HEK293T (cell line): ENCODE data around the gene STOML1.
"Not testable (repeated sequence)": the region's sequence is repeated elsewhere in the genome, so short reads cannot be mapped to it uniquely, and the experiment has no call there.

ENCODE experiments used
- CTCF ChIA-PET: fragments of 350-600 bp; formaldehyde crosslinking; extraction: SDS; loops from one replicate; lab custom pipeline; 2021; ENCODE audit warnings: antibody characterized with exemption, inconsistent platforms; lab: Yijun Ruan, JAX
- POLR2A ChIA-PET: fragments of 350-600 bp; formaldehyde crosslinking; extraction: SDS; loops from one replicate; lab custom pipeline; 2020; ENCODE audit warnings: antibody characterized with exemption, inconsistent platforms; lab: Yijun Ruan, JAX
- DNase-seq: peaks from one replicate; pipeline ENCODE4 v3.0.0; 2012; ENCODE audit warnings: mixed read lengths; ENCODE audit errors: extremely low spot score
- ARNT ChIP-seq: fragments of 450-650 bp; IDR thresholded peaks from 2 replicates; pipeline ENCODE4 v1.6.1; 2017; ENCODE audit warnings: mild to moderate bottlenecking
- BHLHE40 ChIP-seq: fragments of 450-650 bp; IDR thresholded peaks from 2 replicates; pipeline ENCODE4 v1.6.1; 2016; ENCODE audit warnings: mild to moderate bottlenecking, moderate library complexity, borderline replicate concordance
- CTBP1 ChIP-seq: fragments of 450-650 bp; IDR thresholded peaks from 2 replicates; pipeline ENCODE4 v1.6.1; 2016; ENCODE audit warnings: borderline replicate concordance
- ELF4 ChIP-seq: fragments of 450-650 bp; IDR thresholded peaks from 2 replicates; pipeline ENCODE4 v1.6.1; 2017; ENCODE audit warnings: antibody characterized with exemption
- FOXA1 ChIP-seq: fragments of 450-650 bp; IDR thresholded peaks from 2 replicates; pipeline ENCODE4 v1.6.1; 2016; ENCODE audit warnings: mild to moderate bottlenecking
- FOXK2 ChIP-seq: fragments of 450-650 bp; IDR thresholded peaks from 2 replicates; pipeline ENCODE4 v1.6.1; 2016; ENCODE audit warnings: mild to moderate bottlenecking
- FOXM1 ChIP-seq: fragments of 450-650 bp; IDR thresholded peaks from 2 replicates; pipeline ENCODE4 v1.6.1; 2017; ENCODE audit warnings: mild to moderate bottlenecking, borderline replicate concordance
- HDGF ChIP-seq: fragments of 450-650 bp; IDR thresholded peaks from 2 replicates; pipeline ENCODE4 v1.6.1; 2017; ENCODE audit warnings: antibody characterized with exemption, borderline replicate concordance
- L3MBTL2 ChIP-seq: fragments of 450-650 bp; conservative IDR thresholded peaks from 2 replicates; pipeline ENCODE4 v1.6.1; 2016; ENCODE audit warnings: mild to moderate bottlenecking
- LEF1 ChIP-seq: fragments of 450-650 bp; IDR thresholded peaks from 2 replicates; pipeline ENCODE4 v1.6.1; 2017; ENCODE audit warnings: mild to moderate bottlenecking, borderline replicate concordance
- NFRKB ChIP-seq: fragments of 450-650 bp; IDR thresholded peaks from 2 replicates; pipeline ENCODE4 v1.6.1; 2016; ENCODE audit warnings: mild to moderate bottlenecking, moderate library complexity
- SP1 ChIP-seq: fragments of 450-650 bp; IDR thresholded peaks from 2 replicates; pipeline ENCODE4 v1.6.1; 2017
- SUZ12 ChIP-seq: fragments of 450-650 bp; IDR thresholded peaks from 2 replicates; pipeline ENCODE4 v1.6.1; 2016; ENCODE audit warnings: mild to moderate bottlenecking
- TARDBP ChIP-seq: fragments of 450-650 bp; IDR thresholded peaks from 2 replicates; pipeline ENCODE4 v1.6.1; 2016
- ZNF384 ChIP-seq: fragments of 450-650 bp; IDR thresholded peaks from 2 replicates; pipeline ENCODE4 v1.6.1; 2016
- TF ChIP-seq, protein P1 (sequence below): fragments of 450-650 bp; IDR thresholded peaks from 2 replicates; pipeline ENCODE4 v1.6.1; 2016

STOML1 gene

DNA sequence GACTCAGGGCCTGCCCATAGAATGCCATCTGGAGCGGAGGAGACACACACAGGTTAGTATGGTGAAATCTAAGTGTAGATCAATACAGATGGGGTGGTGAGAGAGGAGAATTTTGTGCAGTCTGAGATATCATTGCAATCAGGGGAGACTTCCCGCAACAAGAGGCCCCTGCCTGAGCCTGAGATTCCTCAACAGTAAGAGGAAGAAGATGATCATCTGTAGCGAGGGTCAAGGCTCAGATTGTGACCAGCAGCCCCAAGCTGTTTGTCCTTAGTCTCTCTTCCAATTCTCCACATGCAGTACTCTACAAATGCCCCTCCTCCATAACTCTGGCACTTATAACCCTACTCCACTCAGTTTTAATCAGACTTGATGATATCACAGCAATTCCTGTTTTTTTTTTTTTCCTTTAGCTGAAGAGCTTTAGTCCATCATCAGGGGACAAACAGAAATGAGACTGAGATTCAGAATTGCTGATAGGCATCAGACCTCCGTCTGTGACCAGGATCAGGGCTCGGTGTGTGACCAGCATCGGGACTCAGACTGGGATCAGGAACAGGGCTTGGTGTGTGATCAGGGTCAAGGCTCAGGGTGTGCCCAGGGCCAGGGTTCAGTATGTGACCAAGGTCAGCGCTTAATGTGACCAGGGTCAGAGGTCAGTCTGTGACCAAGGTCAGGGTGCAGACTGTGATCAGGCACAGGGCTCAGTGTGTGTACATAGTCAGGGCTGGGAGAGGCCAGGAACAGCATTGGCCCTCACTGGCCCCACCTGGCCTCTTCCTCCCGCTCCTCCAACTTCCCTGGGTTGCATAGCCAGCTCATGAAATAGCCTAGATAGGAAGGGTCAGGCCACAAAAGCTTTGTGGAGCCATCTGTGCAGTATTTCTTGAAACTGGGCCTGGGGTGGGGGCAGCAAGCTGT is 51.8 kb downstream of the STOML1 start:
- ChIA-PET CTCF (interaction anchor here (0.6 to 1.7 kb wide), 5 partner anchors 11 to 99 kb away, joined by 3 to 9 read pairs (median 7); no protein-coding TSS in a partner anchor), POLR2A (interaction anchor here (1.2 to 2.0 kb wide), 2 partner anchors 11 to 13 kb away, joined by 3 to 7 read pairs; no protein-coding TSS in a partner anchor)
- DNase-seq: no peak
- TF ChIP-seq BHLHE40 (no peak), FOXK2 (no peak), HDGF (no peak), SP1 (no peak), FOXM1 (no peak), CTBP1 (no peak), ELF4 (no peak), ZNF384 (no peak), ARNT (no peak), TARDBP (no peak), L3MBTL2 (no peak), LEF1 (no peak), SUZ12 (no peak), FOXA1 (no peak), NFRKB (no peak)
- TF ChIP-seq, protein P1, sequence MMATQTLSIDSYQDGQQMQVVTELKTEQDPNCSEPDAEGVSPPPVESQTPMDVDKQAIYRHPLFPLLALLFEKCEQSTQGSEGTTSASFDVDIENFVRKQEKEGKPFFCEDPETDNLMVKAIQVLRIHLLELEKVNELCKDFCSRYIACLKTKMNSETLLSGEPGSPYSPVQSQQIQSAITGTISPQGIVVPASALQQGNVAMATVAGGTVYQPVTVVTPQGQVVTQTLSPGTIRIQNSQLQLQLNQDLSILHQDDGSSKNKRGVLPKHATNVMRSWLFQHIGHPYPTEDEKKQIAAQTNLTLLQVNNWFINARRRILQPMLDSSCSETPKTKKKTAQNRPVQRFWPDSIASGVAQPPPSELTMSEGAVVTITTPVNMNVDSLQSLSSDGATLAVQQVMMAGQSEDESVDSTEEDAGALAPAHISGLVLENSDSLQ: no peak

DNA sequence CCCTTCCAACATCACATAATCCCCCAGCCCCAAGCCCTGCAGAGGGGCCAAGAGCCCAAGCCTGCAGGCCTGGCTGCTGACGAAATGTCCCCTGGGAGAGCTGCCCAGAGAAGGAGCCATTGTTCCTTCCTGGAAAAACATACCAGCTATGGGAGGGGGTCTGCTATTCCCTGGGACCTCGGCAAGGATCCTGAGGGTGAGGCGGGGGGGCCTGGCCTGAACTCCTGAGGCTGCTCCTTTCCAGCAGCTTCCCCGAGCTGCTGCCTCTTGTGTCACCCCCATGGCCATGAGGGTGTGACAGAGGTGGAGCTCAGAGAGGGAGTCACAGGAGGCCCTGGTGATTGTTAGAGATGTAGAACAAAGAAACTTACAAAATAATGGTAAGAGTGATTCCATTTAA is 53.0 kb downstream of the STOML1 start:
- DNase-seq: no peak
- TF ChIP-seq SP1: no peak
- no peak for TF ChIP-seq ELF4
- TF ChIP-seq, protein P1: no peak
- no peak for TF ChIP-seq FOXK2
- TF ChIP-seq SUZ12: no peak
- no peak for TF ChIP-seq LEF1
- no peak for TF ChIP-seq ARNT
- no peak for TF ChIP-seq L3MBTL2
- TF ChIP-seq FOXA1: no peak
- TF ChIP-seq TARDBP: no peak
- no peak for TF ChIP-seq ZNF384
- TF ChIP-seq CTBP1: no peak
- TF ChIP-seq FOXM1: no peak
- TF ChIP-seq BHLHE40: no peak
- no peak for TF ChIP-seq HDGF
- ChIA-PET POLR2A (interaction anchor here (1.2 to 2.0 kb wide), 2 partner anchors 11 to 12 kb away, joined by 3 to 7 read pairs; no protein-coding TSS in a partner anchor), CTCF (interaction anchor here (1.0 to 1.6 kb wide), 2 partner anchors 11 to 26 kb away, joined by 3 to 7 read pairs; no protein-coding TSS in a partner anchor)

DNA sequence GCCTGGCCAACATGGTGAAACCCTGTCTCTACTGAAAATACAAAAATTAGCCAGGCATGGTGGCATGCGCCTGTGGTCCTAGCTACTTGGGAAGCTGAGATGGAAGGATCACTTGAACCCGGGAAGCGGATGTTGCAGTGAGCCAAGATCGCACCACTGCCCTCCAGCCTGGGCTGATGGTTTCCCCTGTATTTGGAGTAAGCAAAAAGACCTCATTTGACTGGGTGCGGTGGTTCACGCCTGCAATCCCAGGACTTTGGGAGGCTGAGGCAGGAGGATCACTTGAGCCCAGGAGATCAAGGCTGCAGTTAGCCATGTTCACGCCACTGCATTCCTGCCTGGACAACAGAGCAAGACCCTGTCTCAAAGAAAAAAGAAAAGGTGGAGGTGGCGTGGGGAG is 53.6 kb downstream of the STOML1 start:
- ChIA-PET POLR2A (interaction anchor here (2.0 kb wide), 1 partner anchor 11 kb away, joined by 7 read pairs; no protein-coding TSS in a partner anchor), CTCF (interaction anchor here (1.6 kb wide), 1 partner anchor 10 kb away, joined by 7 read pairs; no protein-coding TSS in a partner anchor)
- not testable (repeated sequence) for DNase-seq

DNA sequence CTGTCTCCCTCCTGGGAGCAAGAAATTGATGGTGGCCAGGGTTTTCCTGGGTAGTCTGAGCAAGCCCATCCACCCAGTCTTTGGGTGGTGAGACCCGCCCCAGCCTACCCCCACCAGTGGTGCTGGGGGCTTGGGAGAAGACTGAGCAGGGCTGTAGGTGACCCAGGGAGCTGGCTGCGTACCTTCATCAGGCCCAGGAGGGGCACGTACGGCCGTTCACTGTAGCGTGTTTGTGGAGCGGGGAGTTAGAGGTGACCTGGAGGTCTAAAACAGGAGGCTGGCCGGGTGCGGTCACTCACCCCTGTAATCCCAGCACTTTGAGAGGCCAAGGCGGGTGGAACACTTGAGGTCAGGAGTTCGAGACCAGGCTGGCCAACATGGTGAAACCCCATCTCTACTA is 54.4 kb downstream of the STOML1 start:
- no peak for DNase-seq
- CTCF ChIA-PET: interaction anchor here (0.6 kb wide), 1 partner anchor 255 kb away, joined by 5 read pairs; no protein-coding TSS in a partner anchor
- TF ChIP-seq BHLHE40 (no peak), SP1 (no peak), CTBP1 (no peak), ELF4 (no peak), ARNT (no peak), FOXK2 (no peak), LEF1 (no peak), TARDBP (no peak), FOXM1 (no peak), ZNF384 (no peak), HDGF (no peak), NFRKB (no peak), FOXA1 (no peak), L3MBTL2 (no peak), SUZ12 (no peak)
- TF ChIP-seq, protein P1: no peak
- POLR2A ChIA-PET: interaction anchor here (2.1 kb wide), 1 partner anchor 11 kb away, joined by 17 read pairs; the partner anchor contains the start of gene LOXL1

DNA sequence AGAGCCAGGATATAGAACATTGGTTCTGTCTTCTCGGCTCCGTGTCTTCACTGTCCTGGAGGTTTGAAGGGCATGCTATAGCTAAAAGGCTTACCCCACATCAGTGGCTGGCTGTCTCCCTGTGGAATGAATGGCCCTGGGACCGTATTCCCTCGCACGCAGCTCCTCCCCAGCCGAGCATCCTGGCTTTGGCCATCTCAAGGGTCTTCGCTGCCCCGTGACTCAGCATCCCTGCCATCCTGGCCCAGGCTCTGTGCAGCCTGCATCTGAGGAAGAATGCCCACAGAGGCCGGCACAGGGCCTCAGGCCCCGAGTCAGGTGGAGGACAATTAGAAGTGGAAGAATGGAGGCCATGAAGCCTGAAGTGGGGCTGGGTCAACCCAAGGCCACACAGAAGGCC is 54.8 kb downstream of the STOML1 start:
- POLR2A ChIA-PET: interaction anchor here (2.1 kb wide), 1 partner anchor 10 kb away, joined by 17 read pairs; the partner anchor contains the start of gene LOXL1
- CTCF ChIA-PET: interaction anchor here (1.1 kb wide), 1 partner anchor 17 kb away, joined by 3 read pairs; no protein-coding TSS in a partner anchor

More for the DNA sequence above, 54.8 kb downstream of the STOML1 start:
- no peak for DNase-seq
- TF ChIP-seq HDGF (no peak), SUZ12 (no peak), FOXK2 (no peak), SP1 (no peak), BHLHE40 (no peak), ZNF384 (no peak), NFRKB (no peak), ARNT (no peak)
